ENCODE results near the gene NUDT13. TPM values are rescaled to one million over a fixed set of nuclear protein-coding genes. Genes with fewer than 3 reads are reported as not detected.

The NUDT13 gene
- total and polyA plus RNA-seq, 10 donors: 1.4 to 3.3 (median 2.3) TPM

- DNase-seq: no peak
- 92 to 98% (median 95%) methylated on average over 1 of the region's 1 CpG for WGBS, 5 donors
- H3K27me3 ChIP-seq (replicated peaks in 1 of 7): no peaks in the 10 kb centered on the region
- H3K36me3 ChIP-seq: peaks cover 0 to 49% (median 31%) of the 10 kb centered on the region in 6 donors
- intact Hi-C loops (cut with DNase I; ENCODE audit: low total_unique reads): no loop called here
- H3K4me1 ChIP-seq: peaks cover 0 to 11% (median 2%) of the 10 kb centered on the region in 6 donors
- TF ChIP-seq CTCF (IDR thresholded peaks at IDR 0.05 in 8 of 11, conservative IDR thresholded peaks at IDR 0.05 in 3 of 11): no peak
- TF ChIP-seq POLR2A (IDR thresholded peaks at IDR 0.05): no peak
- no peak for TF ChIP-seq POLR2AphosphoS5 (IDR thresholded peaks at IDR 0.05)
- no peaks in the 10 kb centered on the region for H3K9me3 ChIP-seq
- H3K27ac ChIP-seq: no peak overlapping the region
- no peak overlapping the region for H3K4me3 ChIP-seq
Observed at GRCh38 chr10:73174148-73174925, 64.1 kb downstream of the NUDT13 start.

Small RNA genes lying within 50 kb of the gene (small RNA-seq; reads per million reads assigned to genes)
- gene RF00019 (0 reads per million in 4 donors), gene SNORA11F (1.2 to 5.6 (median 1.8) reads per million in 4 donors)

Other genes starting within 250 kb of the NUDT13 start
- 10 to 100 TPM in 6 of 7 donors, 1 to 10 TPM in 1; 5.4 to 90.9 (median 36.8) TPM for gene OIT3, start 216.7 kb upstream of the NUDT13 start, total RNA-seq
- 1 to 10 TPM in 2 of 3 donors, under 1 TPM in 1; 0.33 to 4.6 (median 3.8) TPM for gene OIT3, start 216.7 kb upstream of the NUDT13 start, polyA plus RNA-seq
- gene PLA2G12B, start 155.6 kb upstream of the NUDT13 start, total RNA-seq: not detected
- gene PLA2G12B, start 155.6 kb upstream of the NUDT13 start, polyA plus RNA-seq: under 1 TPM in 1 of 3 donors, not detected in 2; 0.05 TPM
- gene P4HA1, start 13.6 kb upstream of the NUDT13 start, total RNA-seq: 10 to 100 TPM; 25.4 to 74.1 (median 29.3) TPM
- gene P4HA1, start 13.6 kb upstream of the NUDT13 start, polyA plus RNA-seq: 1 to 10 TPM; 5.3 to 7.8 (median 7.0) TPM
- 10 to 100 TPM; 24.9 to 37.8 (median 32.1) TPM for gene ECD, start 57.6 kb downstream of the NUDT13 start, total RNA-seq
- 1 to 10 TPM; 7.3 to 9.8 (median 9.2) TPM for gene ECD, start 57.6 kb downstream of the NUDT13 start, polyA plus RNA-seq
- gene FAM149B1, start 57.7 kb downstream of the NUDT13 start, total RNA-seq: 10 to 100 TPM; 13.5 to 24.5 (median 18.6) TPM
- gene FAM149B1, start 57.7 kb downstream of the NUDT13 start, polyA plus RNA-seq: 10 to 100 TPM; 11.9 to 13.4 (median 13.3) TPM
- gene DNAJC9, start 136.8 kb downstream of the NUDT13 start, total RNA-seq: 10 to 100 TPM; 13.3 to 34.8 (median 21.7) TPM
- 10 to 100 TPM; 12.1 to 21.1 (median 17.2) TPM for gene DNAJC9, start 136.8 kb downstream of the NUDT13 start, polyA plus RNA-seq
- gene MRPS16, start 142.2 kb downstream of the NUDT13 start, total RNA-seq: 10 to 100 TPM; 33.2 to 63.2 (median 57.2) TPM
- gene MRPS16, start 142.2 kb downstream of the NUDT13 start, polyA plus RNA-seq: 10 to 100 TPM; 49.8 to 74.6 (median 64.6) TPM
- gene CFAP70, start 248.4 kb downstream of the NUDT13 start, total RNA-seq: 1 to 10 TPM; 1.3 to 5.0 (median 2.9) TPM
- gene CFAP70, start 248.4 kb downstream of the NUDT13 start, polyA plus RNA-seq: 1 to 10 TPM; 2.3 to 5.7 (median 3.1) TPM